ENCODE results near the gene STAG1. TPM values are rescaled to one million over a fixed set of nuclear protein-coding genes. Genes with fewer than 3 reads are reported as not detected.

The STAG1 gene
- total RNA-seq, 1 donor from 2014 or later, result 24.1 TPM

GRCh38 chr3:136291302-136291701, 460.9 kb downstream of the STAG1 start:
- H3K27me3 Mint-ChIP-seq (ENCODE audit: low read depth, unreplicated experiment), result no peaks in the 10 kb centered on the region
- Histone ChIP-seq H2AFZ (ENCODE audit: low read depth, low read length) (no peak overlapping the region), H3K9me3 (ENCODE audit: insufficient read depth, low read depth, low read length) (no peaks in the 10 kb centered on the region), H3K4me3 (ENCODE audit: insufficient read depth, low read depth, low read length) (no peak overlapping the region), H3K36me3 (ENCODE audit: insufficient read depth, low read length) (peaks cover 5% of the 10 kb centered on the region), H4K20me1 (ENCODE audit: insufficient read depth, low read length) (no peaks in the 10 kb centered on the region), H3K4me2 (ENCODE audit: low read length) (no peak overlapping the region), H3K27ac (ENCODE audit: low read depth, low read length) (no peak overlapping the region), H3K79me2 (ENCODE audit: insufficient read depth, low read length) (no peaks in the 10 kb centered on the region), H3K27me3 (ENCODE audit: insufficient read depth, low read length) (no peaks in the 10 kb centered on the region), H3K4me1 (ENCODE audit: insufficient read depth, low read length) (no peaks in the 10 kb centered on the region), H3K9ac (ENCODE audit: low read length) (no peak overlapping the region)
- TF ChIP-seq CTCF (IDR thresholded peaks at IDR 0.05; ENCODE audit: insufficient read depth, low read depth, low read length), result no peak
- TF ChIP-seq EZH2 (IDR thresholded peaks at IDR 0.05; ENCODE audit: insufficient read depth, low read length), result no peak
- peaks cover 4% of the 10 kb centered on the region for H3K36me3 Mint-ChIP-seq (ENCODE audit: low read depth, unreplicated experiment)
- no peak overlapping the region for H3K4me3 Mint-ChIP-seq (ENCODE audit: unreplicated experiment)
- H3K9me3 Mint-ChIP-seq (ENCODE audit: unreplicated experiment), result no peaks in the 10 kb centered on the region
- no peak for FAIRE-seq
- H3K4me1 Mint-ChIP-seq (ENCODE audit: low read depth, unreplicated experiment), result no peaks in the 10 kb centered on the region
- no peak for DNase-seq (ENCODE audit: low read depth)
- H3K27ac Mint-ChIP-seq (ENCODE audit: unreplicated experiment), result no peak overlapping the region

Other genes starting within 250 kb of the STAG1 start
- 9.4 and 10.1 TPM in 2 replicates for gene SLC35G2, start 66.7 kb upstream of the STAG1 start, total RNA-seq
- gene NCK1, start 109.8 kb upstream of the STAG1 start, total RNA-seq, result 43.7 and 48.6 TPM in 2 replicates
- 22.0 and 23.6 TPM in 2 replicates for gene IL20RB, start 205.6 kb upstream of the STAG1 start, total RNA-seq

Data from astrocyte (in vitro differentiated cells and primary cell).